ENCODE measurements around the gene TRAPPC1. TPM values are rescaled to one million over a fixed set of nuclear protein-coding genes. Genes with fewer than 3 reads are reported as not detected.

Gene TRAPPC1
- total RNA-seq, 1 donor from 2014 or later: 129 TPM

GRCh38 chr17:7886227-7887037 lies 45.3 kb downstream of the TRAPPC1 start:
- CTCF ChIA-PET: interaction anchor here (1.2 to 1.3 kb wide), 3 partner anchors 21 to 41 kb away, joined by 3 to 6 read pairs (median 3); no protein-coding TSS in a partner anchor
- Mint-ChIP-seq H3K4me1 (peaks cover 8% of the 10 kb centered on the region), H3K9me3 (no peaks in the 10 kb centered on the region), H3K27me3 (no peaks in the 10 kb centered on the region), H3K4me3 (no peak overlapping the region), H3K27ac (no peak overlapping the region), H3K36me3 (ENCODE audit: low read depth) (peaks cover 18% of the 10 kb centered on the region)
- intact Hi-C loops (cut with micrococcal nuclease): loop anchor here (1.0 to 2.0 kb wide), 6 partner anchors 24 to 200 kb away; partner anchors contain the start of genes CNTROB, KDM6B, NAA38 and TP53
- POLR2A ChIA-PET: interaction anchor here (0.6 to 1.7 kb wide), 14 partner anchors 9 to 549 kb away, joined by 3 to 16 read pairs (median 4); partner anchors contain the start of genes NAA38, NDEL1, RNF227 and TP53
- TF ChIP-seq, protein P1, sequence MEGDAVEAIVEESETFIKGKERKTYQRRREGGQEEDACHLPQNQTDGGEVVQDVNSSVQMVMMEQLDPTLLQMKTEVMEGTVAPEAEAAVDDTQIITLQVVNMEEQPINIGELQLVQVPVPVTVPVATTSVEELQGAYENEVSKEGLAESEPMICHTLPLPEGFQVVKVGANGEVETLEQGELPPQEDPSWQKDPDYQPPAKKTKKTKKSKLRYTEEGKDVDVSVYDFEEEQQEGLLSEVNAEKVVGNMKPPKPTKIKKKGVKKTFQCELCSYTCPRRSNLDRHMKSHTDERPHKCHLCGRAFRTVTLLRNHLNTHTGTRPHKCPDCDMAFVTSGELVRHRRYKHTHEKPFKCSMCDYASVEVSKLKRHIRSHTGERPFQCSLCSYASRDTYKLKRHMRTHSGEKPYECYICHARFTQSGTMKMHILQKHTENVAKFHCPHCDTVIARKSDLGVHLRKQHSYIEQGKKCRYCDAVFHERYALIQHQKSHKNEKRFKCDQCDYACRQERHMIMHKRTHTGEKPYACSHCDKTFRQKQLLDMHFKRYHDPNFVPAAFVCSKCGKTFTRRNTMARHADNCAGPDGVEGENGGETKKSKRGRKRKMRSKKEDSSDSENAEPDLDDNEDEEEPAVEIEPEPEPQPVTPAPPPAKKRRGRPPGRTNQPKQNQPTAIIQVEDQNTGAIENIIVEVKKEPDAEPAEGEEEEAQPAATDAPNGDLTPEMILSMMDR (IDR thresholded peaks at IDR 0.05): no peak
- ATAC-seq (ENCODE audit: low read depth) (peak; percentile 4), DNase-seq (peak; percentile 44)

DNA sequence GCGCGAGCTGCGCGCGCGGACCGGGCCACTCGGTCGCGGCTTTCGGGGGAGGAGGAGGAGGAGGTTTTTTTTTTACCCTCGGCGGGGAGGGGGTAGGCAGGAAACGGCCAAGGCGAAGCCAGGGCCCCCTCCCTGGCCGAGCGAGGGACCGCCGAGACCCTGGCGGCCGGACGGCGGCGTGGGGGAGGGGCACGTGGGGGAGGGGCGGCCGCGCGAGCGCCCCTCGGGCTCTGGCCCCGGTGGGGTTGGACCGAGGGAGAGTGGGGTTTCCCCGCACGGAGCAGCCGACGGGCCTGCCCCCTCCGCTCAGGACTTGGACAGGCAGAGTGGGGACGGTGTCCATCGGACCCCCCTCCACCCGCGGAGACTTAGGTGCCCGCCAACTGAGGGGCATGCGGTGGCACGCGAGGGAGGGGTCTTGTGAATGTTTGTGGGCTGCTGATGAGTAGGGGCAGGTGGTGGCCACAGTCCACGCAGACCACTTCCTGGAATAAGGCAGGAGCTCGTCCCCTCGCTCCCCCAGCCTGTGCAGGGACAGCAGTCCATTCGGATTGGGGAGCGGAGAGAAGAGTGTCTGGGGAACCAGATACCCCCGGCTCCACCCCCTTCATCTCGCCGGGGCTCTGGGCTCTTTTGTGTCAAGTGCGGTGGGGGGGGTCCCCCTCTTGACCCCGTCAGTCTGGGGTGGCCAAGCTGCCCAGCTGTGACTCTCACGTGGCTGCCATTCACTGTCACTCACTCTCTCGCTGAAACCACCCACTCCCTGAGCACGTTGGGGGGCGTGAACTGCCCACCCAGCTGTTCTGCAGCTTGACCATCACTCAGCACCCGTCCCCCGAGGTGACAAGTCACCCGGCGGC lies 46.1 kb downstream of the TRAPPC1 start:
- TF ChIP-seq, protein P1 (IDR thresholded peaks at IDR 0.05): no peak
- Mint-ChIP-seq H3K9me3 (no peaks in the 10 kb centered on the region), H3K4me3 (no peak overlapping the region), H3K27me3 (no peaks in the 10 kb centered on the region), H3K4me1 (peaks cover 8% of the 10 kb centered on the region), H3K36me3 (ENCODE audit: low read depth) (peaks cover 10% of the 10 kb centered on the region), H3K27ac (no peak overlapping the region)
- POLR2A ChIA-PET: interaction anchor here (0.6 to 2.4 kb wide), 15 partner anchors 10 to 550 kb away, joined by 3 to 16 read pairs (median 4); partner anchors contain the start of genes NAA38, NDEL1, RNF227 and TP53
- ATAC-seq (ENCODE audit: low read depth): peak; percentile 21
- CTCF ChIA-PET: interaction anchor here (1.0 to 1.3 kb wide), 4 partner anchors 20 to 449 kb away, joined by 3 to 6 read pairs (median 3); no protein-coding TSS in a partner anchor
- peak; percentile 53 for DNase-seq
- intact Hi-C loops (cut with micrococcal nuclease): loop anchor here (1.0 to 2.0 kb wide), 3 partner anchors 28 to 199 kb away; partner anchors contain the start of genes KDM6B, NAA38 and TP53

GRCh38 chr17:7884581-7885366 lies 47.0 kb downstream of the TRAPPC1 start:
- H3K27ac Mint-ChIP-seq: peak overlapping the region; percentile 83

DNA sequence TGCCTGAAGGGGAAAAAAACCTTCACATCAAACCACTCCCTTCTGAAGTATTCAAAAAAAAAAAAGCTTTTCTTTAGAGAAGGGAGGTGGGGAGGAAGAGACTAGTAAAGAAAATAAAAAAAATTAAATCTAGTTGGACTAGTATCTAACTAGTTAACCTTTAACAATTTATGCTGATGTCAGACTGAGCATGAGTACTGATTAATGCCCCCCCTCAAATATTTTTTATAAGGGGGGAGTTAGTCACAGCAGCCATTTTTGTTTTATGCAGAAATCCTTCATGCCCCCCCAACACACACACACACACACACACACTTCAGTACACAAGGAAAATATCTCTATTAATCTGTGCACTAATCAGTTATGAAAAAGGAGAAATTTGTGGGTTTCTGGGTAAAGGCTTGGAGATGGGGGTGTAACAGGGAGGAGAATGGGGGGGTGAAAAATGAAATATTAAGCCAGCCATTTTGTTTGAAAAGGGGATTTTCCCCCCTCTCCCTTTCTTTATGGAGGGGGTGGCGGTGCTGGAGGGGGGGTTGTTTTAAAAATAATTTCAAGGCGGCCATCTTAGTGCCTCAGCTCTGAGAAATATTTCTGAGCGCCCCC lies 47.9 kb downstream of the TRAPPC1 start:
- H3K9me3 Mint-ChIP-seq: no peaks in the 10 kb centered on the region
- no peaks in the 10 kb centered on the region for H3K27me3 Mint-ChIP-seq
- POLR2A ChIA-PET: interaction anchor here (0.6 to 2.4 kb wide), 10 partner anchors 10 to 306 kb away, joined by 3 to 19 read pairs (median 4); partner anchors contain the start of genes BORCS6, CNTROB, NAA38 and TRAPPC1

More at GRCh38 chr17:7884581-7885366, 47.0 kb downstream of the TRAPPC1 start:
- ChIA-PET CTCF (interaction anchor here (1.0 kb wide), 1 partner anchor 448 kb away, joined by 3 read pairs; no protein-coding TSS in a partner anchor), POLR2A (interaction anchor here (0.9 to 2.4 kb wide), 5 partner anchors 14 to 258 kb away, joined by 3 to 15 read pairs (median 7); partner anchors contain the start of gene NAA38)
- DNase-seq (peak; percentile 50), ATAC-seq (ENCODE audit: low read depth) (no peak)
- H3K4me3 Mint-ChIP-seq: peak overlapping the region; percentile 78
- no peaks in the 10 kb centered on the region for H3K27me3 Mint-ChIP-seq
- intact Hi-C loops (cut with micrococcal nuclease): no loop called here
- H3K36me3 Mint-ChIP-seq (ENCODE audit: low read depth): peaks cover 3% of the 10 kb centered on the region
- H3K4me1 Mint-ChIP-seq: peaks cover 8% of the 10 kb centered on the region
- H3K9me3 Mint-ChIP-seq: no peaks in the 10 kb centered on the region
- TF ChIP-seq, protein P1 (IDR thresholded peaks at IDR 0.05): no peak

More for the DNA sequence above, 47.9 kb downstream of the TRAPPC1 start:
- Mint-ChIP-seq H3K4me1 (peaks cover 8% of the 10 kb centered on the region), H3K4me3 (peak overlapping the region; percentile 77), H3K36me3 (ENCODE audit: low read depth) (peaks cover 8% of the 10 kb centered on the region), H3K27ac (peak overlapping the region; percentile 74)
- intact Hi-C loops (cut with micrococcal nuclease): no loop called here
- no peak for ATAC-seq (ENCODE audit: low read depth)
- CTCF ChIA-PET: interaction anchor here (1.5 kb wide), 1 partner anchor 22 kb away, joined by 4 read pairs; no protein-coding TSS in a partner anchor
- TF ChIP-seq, protein P1 (IDR thresholded peaks at IDR 0.05): no peak
- no peak for DNase-seq

Data from activated B cell treated with CpG ODN at 0.5 μM for 24 hours (primary cell).